GM12878 (cell line): ENCODE results near the gene ONECUT2.

Experiments used
- ESRRA ChIP-seq: IDR thresholded peaks from 2 replicates; pipeline ENCODE4 v1.6.1; 2012; ENCODE audit warnings: mild to moderate bottlenecking, low read length, improper control_type of control experiment
- JUND ChIP-seq: IDR thresholded peaks from 2 replicates; pipeline ENCODE4 v1.6.1; 2012; ENCODE audit warnings: low read depth, mild to moderate bottlenecking, low read length, improper control_type of control experiment, moderate library complexity
- MYC ChIP-seq: IDR thresholded peaks from 2 replicates; pipeline ENCODE4 v1.6.1; 2011; ENCODE audit warnings: mild to moderate bottlenecking, low read length, moderate library complexity, inconsistent platforms; ENCODE audit not compliant: insufficient read depth, insufficient replicate concordance, insufficient read length, severe bottlenecking
- NR2F1 ChIP-seq: fragments of 450-650 bp; conservative IDR thresholded peaks from 2 replicates; pipeline ENCODE4 v1.6.1; 2017; ENCODE audit warnings: mild to moderate bottlenecking
- SRF ChIP-seq, 2 experiments: IDR thresholded peaks; 2 replicates each; pipeline ENCODE4 v1.6.1; 2011; ENCODE audit warnings: low read depth in 2 of 2, low read length in 2 of 2, mild to moderate bottlenecking in 1 of 2, moderate library complexity in 1 of 2
- YY1 ChIP-seq: IDR thresholded peaks from 2 replicates; pipeline ENCODE4 v1.6.1; 2011; ENCODE audit warnings: low read depth, mild to moderate bottlenecking, low read length
- TF ChIP-seq, protein P1 (sequence below): fragments of 450-650 bp; formaldehyde crosslinking; IDR thresholded peaks from 2 replicates; pipeline ENCODE4 v1.4.0; 2020; ENCODE audit warnings: mild to moderate bottlenecking, moderate library complexity
- TF ChIP-seq, protein P2 (sequence below), 3 experiments: IDR thresholded peaks in 2 of 3; conservative IDR thresholded peaks in 1 of 3; 2 replicates each; pipeline ENCODE4 v1.5.1; 2011; ENCODE audit warnings: low read depth in 3 of 3, low read length in 3 of 3, mild to moderate bottlenecking in 3 of 3, control low read depth in 2 of 3, moderate library complexity in 2 of 3, inconsistent platforms in 1 of 3, mixed read lengths in 1 of 3; ENCODE audit not compliant: control insufficient read depth in 2 of 3, insufficient read depth in 1 of 3; ENCODE audit errors: extremely low read depth in 1 of 3
- TF ChIP-seq, protein P3 (sequence below): fragments of 450-650 bp; IDR thresholded peaks from 2 replicates; pipeline ENCODE4 v1.6.1; 2016; ENCODE audit warnings: mild to moderate bottlenecking, moderate library complexity, borderline replicate concordance

DNA sequence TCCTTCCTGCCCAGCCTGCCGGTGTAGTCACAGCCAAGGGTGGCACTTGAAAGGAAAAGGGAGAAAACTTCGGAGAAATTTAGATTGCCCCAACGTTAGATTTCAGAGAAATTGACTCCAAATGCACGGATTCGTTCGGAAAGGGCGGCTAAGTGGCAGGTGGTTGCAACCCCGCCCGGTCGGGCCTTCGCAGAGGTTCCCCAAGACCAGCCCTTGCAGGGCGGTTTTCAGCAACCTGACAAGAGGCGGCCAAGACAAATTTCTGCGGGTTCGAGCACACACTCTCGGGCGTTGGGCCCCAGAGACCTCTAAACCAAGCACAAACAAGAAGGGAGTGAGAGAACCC, 4.8 kb downstream of the ONECUT2 start:
- TF ChIP-seq JUND (no peak), NR2F1 (no peak), MYC (no peak), YY1 (no peak), ESRRA (no peak), SRF (IDR thresholded peaks at IDR 0.05; ENCODE audit: low read depth in 2 of 2, low read length in 2 of 2) (no peak)
- TF ChIP-seq, protein P1, sequence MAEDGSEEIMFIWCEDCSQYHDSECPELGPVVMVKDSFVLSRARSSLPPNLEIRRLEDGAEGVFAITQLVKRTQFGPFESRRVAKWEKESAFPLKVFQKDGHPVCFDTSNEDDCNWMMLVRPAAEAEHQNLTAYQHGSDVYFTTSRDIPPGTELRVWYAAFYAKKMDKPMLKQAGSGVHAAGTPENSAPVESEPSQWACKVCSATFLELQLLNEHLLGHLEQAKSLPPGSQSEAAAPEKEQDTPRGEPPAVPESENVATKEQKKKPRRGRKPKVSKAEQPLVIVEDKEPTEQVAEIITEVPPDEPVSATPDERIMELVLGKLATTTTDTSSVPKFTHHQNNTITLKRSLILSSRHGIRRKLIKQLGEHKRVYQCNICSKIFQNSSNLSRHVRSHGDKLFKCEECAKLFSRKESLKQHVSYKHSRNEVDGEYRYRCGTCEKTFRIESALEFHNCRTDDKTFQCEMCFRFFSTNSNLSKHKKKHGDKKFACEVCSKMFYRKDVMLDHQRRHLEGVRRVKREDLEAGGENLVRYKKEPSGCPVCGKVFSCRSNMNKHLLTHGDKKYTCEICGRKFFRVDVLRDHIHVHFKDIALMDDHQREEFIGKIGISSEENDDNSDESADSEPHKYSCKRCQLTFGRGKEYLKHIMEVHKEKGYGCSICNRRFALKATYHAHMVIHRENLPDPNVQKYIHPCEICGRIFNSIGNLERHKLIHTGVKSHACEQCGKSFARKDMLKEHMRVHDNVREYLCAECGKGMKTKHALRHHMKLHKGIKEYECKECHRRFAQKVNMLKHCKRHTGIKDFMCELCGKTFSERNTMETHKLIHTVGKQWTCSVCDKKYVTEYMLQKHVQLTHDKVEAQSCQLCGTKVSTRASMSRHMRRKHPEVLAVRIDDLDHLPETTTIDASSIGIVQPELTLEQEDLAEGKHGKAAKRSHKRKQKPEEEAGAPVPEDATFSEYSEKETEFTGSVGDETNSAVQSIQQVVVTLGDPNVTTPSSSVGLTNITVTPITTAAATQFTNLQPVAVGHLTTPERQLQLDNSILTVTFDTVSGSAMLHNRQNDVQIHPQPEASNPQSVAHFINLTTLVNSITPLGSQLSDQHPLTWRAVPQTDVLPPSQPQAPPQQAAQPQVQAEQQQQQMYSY (CRISPR knock-in tag): no peak
- TF ChIP-seq, protein P2, sequence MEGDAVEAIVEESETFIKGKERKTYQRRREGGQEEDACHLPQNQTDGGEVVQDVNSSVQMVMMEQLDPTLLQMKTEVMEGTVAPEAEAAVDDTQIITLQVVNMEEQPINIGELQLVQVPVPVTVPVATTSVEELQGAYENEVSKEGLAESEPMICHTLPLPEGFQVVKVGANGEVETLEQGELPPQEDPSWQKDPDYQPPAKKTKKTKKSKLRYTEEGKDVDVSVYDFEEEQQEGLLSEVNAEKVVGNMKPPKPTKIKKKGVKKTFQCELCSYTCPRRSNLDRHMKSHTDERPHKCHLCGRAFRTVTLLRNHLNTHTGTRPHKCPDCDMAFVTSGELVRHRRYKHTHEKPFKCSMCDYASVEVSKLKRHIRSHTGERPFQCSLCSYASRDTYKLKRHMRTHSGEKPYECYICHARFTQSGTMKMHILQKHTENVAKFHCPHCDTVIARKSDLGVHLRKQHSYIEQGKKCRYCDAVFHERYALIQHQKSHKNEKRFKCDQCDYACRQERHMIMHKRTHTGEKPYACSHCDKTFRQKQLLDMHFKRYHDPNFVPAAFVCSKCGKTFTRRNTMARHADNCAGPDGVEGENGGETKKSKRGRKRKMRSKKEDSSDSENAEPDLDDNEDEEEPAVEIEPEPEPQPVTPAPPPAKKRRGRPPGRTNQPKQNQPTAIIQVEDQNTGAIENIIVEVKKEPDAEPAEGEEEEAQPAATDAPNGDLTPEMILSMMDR (IDR thresholded peaks at IDR 0.05 in 2 of 3, conservative IDR thresholded peaks at IDR 0.05 in 1 of 3; ENCODE audit: control insufficient read depth in 2 of 3, extremely low read depth in 1 of 3, insufficient read depth in 1 of 3, low read depth in 3 of 3, low read length in 3 of 3): no peak
- TF ChIP-seq, protein P3, sequence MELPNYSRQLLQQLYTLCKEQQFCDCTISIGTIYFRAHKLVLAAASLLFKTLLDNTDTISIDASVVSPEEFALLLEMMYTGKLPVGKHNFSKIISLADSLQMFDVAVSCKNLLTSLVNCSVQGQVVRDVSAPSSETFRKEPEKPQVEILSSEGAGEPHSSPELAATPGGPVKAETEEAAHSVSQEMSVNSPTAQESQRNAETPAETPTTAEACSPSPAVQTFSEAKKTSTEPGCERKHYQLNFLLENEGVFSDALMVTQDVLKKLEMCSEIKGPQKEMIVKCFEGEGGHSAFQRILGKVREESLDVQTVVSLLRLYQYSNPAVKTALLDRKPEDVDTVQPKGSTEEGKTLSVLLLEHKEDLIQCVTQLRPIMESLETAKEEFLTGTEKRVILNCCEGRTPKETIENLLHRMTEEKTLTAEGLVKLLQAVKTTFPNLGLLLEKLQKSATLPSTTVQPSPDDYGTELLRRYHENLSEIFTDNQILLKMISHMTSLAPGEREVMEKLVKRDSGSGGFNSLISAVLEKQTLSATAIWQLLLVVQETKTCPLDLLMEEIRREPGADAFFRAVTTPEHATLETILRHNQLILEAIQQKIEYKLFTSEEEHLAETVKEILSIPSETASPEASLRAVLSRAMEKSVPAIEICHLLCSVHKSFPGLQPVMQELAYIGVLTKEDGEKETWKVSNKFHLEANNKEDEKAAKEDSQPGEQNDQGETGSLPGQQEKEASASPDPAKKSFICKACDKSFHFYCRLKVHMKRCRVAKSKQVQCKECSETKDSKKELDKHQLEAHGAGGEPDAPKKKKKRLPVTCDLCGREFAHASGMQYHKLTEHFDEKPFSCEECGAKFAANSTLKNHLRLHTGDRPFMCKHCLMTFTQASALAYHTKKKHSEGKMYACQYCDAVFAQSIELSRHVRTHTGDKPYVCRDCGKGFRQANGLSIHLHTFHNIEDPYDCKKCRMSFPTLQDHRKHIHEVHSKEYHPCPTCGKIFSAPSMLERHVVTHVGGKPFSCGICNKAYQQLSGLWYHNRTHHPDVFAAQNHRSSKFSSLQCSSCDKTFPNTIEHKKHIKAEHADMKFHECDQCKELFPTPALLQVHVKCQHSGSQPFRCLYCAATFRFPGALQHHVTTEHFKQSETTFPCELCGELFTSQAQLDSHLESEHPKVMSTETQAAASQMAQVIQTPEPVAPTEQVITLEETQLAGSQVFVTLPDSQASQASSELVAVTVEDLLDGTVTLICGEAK: no peak
